Left ventricle myocardium inferior (tissue), 1 donor: ENCODE measurements around the gene ASPG. TPM values are rescaled to one million over a fixed set of nuclear protein-coding genes. Genes with fewer than 3 reads are reported as not detected.
A peak's percentile ranks its signal among the peaks of the same experiment; 100 is the strongest.

Experiments used
- DNase-seq: peaks from one replicate; pipeline ENCODE4 v3.0.0-alpha.2; 2020
- H3K27ac ChIP-seq: fragments of 200-600 bp; replicated peaks from 2 replicates; pipeline ENCODE4 v1.8.0; 2021
- H3K27me3 ChIP-seq: fragments of 200-600 bp; 2 replicates; pipeline ENCODE4 v1.8.0; 2021; ENCODE audit warnings: low read depth
- H3K36me3 ChIP-seq: fragments of 200-600 bp; 2 replicates; pipeline ENCODE4 v1.8.0; 2021
- H3K4me1 ChIP-seq: fragments of 200-600 bp; 2 replicates; pipeline ENCODE4 v1.8.0; 2021
- H3K4me3 ChIP-seq: fragments of 200-600 bp; 2 replicates; pipeline ENCODE4 v1.8.0; 2021; ENCODE audit warnings: mild to moderate bottlenecking, moderate library complexity
- H3K9me3 ChIP-seq: fragments of 200-600 bp; replicated peaks from 2 replicates; pipeline ENCODE4 v1.8.0; 2021
- intact Hi-C: fragments of 100-400 bp; cut with micrococcal nuclease; formaldehyde crosslinking; loops from one replicate; pipeline ENCODE4 v1.11.0; 2022
- total RNA-seq: library from RNA; stranded (reverse); fragmentation: NEBNext Ultra II Directional; extraction: Animal tissue kit (Norgen Biotek cat#: 25700); gene quantifications from one replicate; pipeline ENCODE4 v1.2.1, GENCODE V29; 2021
- TF ChIP-seq, protein P1 (sequence below): fragments of 200-600 bp; IDR thresholded peaks from 2 replicates; pipeline ENCODE4 v1.8.0; 2021; ENCODE audit warnings: antibody characterized with exemption, mild to moderate bottlenecking, borderline replicate concordance
- donor health status: DM: no; HTN: yes; CAD: no; lungs with severe emphysema.

The ASPG gene
- total RNA-seq, 1 donor from 2014 or later = 27.1 TPM

DNA sequence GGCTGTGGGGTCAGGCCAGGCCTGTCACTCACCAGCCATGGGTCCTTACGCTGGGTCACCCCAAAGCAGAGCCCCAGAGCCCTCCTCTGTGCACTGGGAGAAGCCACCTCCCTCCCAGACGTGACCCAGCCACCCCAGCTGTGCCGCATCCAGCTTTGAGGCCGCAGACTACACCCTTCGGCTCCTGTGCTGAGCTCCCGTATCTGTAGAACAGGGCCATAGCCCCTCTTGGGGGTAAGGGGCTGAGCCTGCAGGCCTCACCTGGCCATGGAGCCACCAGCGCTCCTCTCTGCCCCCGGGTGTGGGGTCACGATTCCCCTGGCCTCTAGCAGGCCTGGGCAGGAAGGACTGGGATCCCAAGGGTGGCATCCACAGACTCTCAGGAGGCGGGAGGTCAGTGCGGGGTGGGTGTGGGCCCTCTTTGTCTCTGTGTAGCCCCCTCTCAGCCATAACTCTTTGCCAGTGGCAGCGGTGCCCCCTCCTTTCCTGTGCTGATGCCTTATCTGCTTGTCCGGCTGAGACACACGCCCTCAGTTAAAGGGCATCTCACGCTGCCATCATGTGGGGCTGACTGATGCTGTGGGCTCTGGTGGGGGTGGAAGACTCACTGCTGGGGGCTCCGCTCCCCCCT, 16.3 kb downstream of the ASPG start:
- no peak overlapping the region for H3K4me3 ChIP-seq
- peak; percentile 4 for DNase-seq
- TF ChIP-seq, protein P1, sequence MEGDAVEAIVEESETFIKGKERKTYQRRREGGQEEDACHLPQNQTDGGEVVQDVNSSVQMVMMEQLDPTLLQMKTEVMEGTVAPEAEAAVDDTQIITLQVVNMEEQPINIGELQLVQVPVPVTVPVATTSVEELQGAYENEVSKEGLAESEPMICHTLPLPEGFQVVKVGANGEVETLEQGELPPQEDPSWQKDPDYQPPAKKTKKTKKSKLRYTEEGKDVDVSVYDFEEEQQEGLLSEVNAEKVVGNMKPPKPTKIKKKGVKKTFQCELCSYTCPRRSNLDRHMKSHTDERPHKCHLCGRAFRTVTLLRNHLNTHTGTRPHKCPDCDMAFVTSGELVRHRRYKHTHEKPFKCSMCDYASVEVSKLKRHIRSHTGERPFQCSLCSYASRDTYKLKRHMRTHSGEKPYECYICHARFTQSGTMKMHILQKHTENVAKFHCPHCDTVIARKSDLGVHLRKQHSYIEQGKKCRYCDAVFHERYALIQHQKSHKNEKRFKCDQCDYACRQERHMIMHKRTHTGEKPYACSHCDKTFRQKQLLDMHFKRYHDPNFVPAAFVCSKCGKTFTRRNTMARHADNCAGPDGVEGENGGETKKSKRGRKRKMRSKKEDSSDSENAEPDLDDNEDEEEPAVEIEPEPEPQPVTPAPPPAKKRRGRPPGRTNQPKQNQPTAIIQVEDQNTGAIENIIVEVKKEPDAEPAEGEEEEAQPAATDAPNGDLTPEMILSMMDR = no peak
- peaks cover 7% of the 10 kb centered on the region for H3K4me1 ChIP-seq
- H3K9me3 ChIP-seq = no peaks in the 10 kb centered on the region
- no peak overlapping the region for H3K27ac ChIP-seq
- intact Hi-C loops = no loop called here
- peaks cover 47% of the 10 kb centered on the region for H3K27me3 ChIP-seq
- H3K36me3 ChIP-seq = no peaks in the 10 kb centered on the region

DNA sequence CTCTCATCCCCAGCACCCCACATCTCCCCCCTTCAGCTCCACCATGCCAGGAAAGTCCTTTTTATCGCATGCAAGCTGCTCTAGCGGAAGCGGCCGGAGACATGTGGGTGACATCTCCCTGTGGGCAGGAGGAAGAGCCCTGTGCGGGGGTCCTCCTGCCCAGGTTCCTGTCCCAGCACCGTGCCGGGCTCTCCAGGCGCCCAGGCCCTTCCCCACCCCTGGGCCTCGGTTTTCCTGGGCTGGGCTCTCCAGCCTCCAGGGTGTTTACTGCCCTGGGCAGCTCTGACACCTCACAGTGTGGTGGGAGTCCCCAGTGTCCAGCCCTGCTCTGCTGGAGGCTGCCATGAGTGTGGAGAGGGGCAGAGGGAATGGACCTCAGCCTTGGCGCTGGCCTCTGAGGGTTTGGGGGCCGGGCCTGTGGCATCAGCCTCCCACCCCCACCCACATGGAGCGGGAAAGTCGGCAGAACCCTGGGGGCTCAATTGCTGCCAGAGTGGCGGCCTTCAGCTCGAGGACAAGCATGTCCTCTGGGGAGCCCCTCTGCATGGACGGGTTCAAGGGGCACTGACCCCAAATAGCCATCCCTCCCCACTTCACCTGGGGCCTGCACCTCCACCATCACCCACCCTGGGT, 16.9 kb downstream of the ASPG start:
- no peaks in the 10 kb centered on the region for H3K9me3 ChIP-seq
- H3K4me1 ChIP-seq = peaks cover 7% of the 10 kb centered on the region
- H3K27ac ChIP-seq = no peak overlapping the region
- intact Hi-C loops = no loop called here
- DNase-seq = peak; percentile 9
- peaks cover 48% of the 10 kb centered on the region for H3K27me3 ChIP-seq
- TF ChIP-seq, protein P1 = no peak
- H3K4me3 ChIP-seq = no peak overlapping the region
- no peaks in the 10 kb centered on the region for H3K36me3 ChIP-seq

DNA sequence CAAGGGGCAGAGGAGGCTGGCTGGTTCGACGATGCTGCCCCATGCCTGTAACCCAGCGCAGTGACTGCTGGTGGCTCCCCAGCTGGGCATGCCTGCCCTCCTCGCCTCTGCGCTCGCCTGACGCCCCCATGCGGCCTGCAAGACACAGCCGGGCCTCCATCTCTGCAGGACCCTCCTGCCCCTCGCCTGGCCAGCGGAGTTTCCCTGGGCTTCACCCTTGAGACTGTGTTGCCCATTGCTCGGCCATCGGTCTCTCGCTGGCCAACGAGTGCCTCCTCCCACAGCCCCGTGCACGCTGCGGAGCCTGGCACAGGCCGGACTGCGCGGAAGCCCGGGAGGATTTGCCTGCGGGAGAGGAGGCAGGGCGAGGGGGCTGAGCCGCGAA, 17.6 kb downstream of the ASPG start:
- DNase-seq = peak; percentile 6
- Histone ChIP-seq H3K4me1 (peaks cover 7% of the 10 kb centered on the region), H3K27me3 (peaks cover 48% of the 10 kb centered on the region), H3K36me3 (no peaks in the 10 kb centered on the region), H3K4me3 (no peak overlapping the region), H3K9me3 (no peaks in the 10 kb centered on the region), H3K27ac (no peak overlapping the region)
- intact Hi-C loops = no loop called here
- TF ChIP-seq, protein P1 = no peak

DNA sequence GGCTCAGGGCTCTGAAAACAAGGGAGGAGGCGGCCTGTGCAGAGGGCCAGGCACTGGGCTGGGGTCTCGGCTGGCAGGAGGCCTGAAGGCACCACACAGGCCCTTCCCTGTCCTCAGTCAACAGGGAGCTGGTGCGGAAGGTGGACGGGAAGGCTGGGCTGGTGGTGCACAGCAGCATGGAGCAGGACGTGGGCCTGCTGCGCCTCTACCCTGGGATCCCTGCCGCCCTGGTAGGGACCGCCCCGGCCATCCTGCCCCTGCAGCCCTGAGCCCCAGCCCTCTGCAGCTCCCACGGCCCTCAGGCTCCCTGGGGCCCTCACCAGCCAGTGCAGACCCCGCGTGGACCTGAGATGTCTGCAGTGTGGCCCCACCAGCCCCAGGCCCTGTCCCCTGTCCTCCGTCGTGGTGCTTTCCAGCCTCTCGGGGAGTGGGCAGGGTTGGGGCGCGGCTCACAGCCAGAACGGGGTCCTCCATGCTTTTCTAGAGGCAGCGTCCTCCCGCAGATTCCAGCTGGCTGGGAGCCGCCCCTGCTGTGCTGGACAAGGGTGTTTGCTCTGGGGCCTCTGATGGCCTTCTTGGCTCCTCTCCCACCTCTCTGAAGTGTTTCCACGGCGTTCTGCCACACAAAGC, 18.1 kb downstream of the ASPG start:
- Histone ChIP-seq H3K27ac (no peak overlapping the region), H3K4me3 (no peak overlapping the region), H3K36me3 (no peaks in the 10 kb centered on the region), H3K4me1 (peaks cover 7% of the 10 kb centered on the region), H3K27me3 (peaks cover 48% of the 10 kb centered on the region), H3K9me3 (no peaks in the 10 kb centered on the region)
- TF ChIP-seq, protein P1 = no peak
- intact Hi-C loops = no loop called here
- DNase-seq = peak; percentile 10

DNA sequence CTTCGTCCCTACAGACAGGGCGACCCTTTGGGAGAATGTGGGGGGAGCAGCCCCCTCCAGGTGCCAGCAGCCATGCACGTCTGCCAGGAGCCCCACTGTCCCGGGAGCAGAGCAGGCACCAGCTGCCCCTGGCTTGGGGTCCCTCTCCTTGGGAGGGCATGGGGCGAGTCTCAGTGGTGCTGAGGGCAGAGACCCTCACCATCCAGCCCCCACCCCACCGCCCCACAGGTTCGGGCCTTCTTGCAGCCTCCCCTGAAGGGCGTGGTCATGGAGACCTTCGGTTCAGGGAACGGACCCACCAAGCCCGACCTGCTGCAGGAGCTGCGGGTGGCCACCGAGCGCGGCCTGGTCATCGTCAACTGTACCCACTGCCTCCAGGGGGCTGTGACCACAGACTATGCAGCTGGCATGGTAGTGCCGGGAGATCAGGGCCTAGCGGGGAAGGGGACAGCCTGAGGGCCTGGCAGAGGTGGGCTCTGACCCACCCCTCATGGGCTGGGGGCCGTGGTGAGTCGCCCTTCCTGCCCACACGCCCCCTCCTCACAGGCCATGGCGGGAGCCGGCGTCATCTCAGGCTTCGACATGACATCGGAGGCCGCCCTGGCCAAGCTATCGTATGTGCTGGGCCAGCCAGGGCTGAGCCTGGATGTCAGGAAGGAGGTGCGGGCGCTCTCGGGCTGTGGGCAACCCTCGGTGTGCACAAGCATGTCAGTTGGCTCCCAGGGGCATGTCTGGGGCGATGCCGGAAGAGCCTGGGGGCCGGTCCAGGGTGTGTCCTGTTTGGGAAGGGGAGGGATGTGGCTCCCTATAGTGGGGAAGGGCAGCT, 18.8 kb downstream of the ASPG start:
- peak; percentile 10 for DNase-seq
- H3K36me3 ChIP-seq = no peaks in the 10 kb centered on the region
- TF ChIP-seq, protein P1 = no peak
- no peak overlapping the region for H3K4me3 ChIP-seq
- no peaks in the 10 kb centered on the region for H3K9me3 ChIP-seq
- peaks cover 7% of the 10 kb centered on the region for H3K4me1 ChIP-seq
- intact Hi-C loops = no loop called here
- no peak overlapping the region for H3K27ac ChIP-seq
- peaks cover 48% of the 10 kb centered on the region for H3K27me3 ChIP-seq
